ENCODE results near the gene SGK1. TPM values are rescaled to one million over a fixed set of nuclear protein-coding genes. Genes with fewer than 3 reads are reported as not detected.

Gene SGK1
- total and polyA plus RNA-seq, 4 donors = 68.9 to 299 (median 148) TPM

DNA sequence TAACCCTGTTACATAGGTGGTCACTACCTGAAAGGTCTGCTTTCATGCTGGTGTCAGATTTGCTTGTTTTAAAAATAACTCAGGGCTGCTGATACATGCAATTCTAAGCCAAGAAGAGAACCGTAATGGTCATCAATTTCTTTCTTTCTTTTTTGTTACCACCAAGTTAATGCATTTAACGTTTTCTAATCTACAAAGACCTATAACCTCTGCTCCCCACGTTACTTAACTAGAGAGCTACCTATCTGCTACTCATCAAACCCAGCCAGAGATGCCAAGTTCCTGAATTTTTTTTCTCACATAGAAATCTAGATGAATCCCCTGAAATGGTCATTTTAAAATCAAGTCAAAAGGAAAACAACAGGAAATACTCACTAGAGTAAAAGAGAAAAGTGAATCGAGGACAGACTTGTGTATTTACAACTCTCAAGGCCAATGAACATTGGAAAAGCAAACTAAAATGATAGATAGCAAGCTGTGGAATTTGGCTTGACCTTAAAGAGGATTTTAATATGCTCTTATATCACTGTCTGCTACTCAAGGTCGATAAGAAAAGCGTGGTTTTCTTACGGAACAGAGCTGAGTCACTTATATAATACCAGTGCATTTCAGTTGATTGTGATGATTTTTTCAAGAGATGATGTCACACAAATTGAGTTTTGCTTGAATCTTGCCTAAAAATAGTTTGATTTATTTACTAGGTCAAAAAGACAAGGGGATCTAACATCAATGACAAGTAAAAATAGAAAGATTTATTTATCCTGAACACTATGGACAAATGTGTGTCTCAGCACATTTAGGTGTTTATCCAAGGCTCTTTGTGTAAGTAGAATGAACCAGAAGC lies 67.9 kb downstream of the SGK1 start:
- no peak for TF ChIP-seq CTCF (IDR thresholded peaks at IDR 0.05; ENCODE audit: control extremely low read depth, extremely low read depth)
- no peaks in the 10 kb centered on the region for H3K36me3 ChIP-seq (ENCODE audit: control insufficient read depth in 4 of 4, insufficient read depth in 4 of 4, low read length in 4 of 4)
- ATAC-seq (ENCODE audit: insufficient read depth, low FRiP score) = no peak
- no peak overlapping the region for H3K4me3 ChIP-seq
- H3K27me3 ChIP-seq (ENCODE audit: control insufficient read depth in 3 of 3, insufficient read depth in 3 of 3, low read length in 2 of 3) = peaks cover 0 to 5% (median 0%) of the 10 kb centered on the region in 3 donors
- no peak for DNase-seq
- no peaks in the 10 kb centered on the region for H3K9me3 ChIP-seq (ENCODE audit: control insufficient read depth in 4 of 4, insufficient read depth in 3 of 4, low read length in 3 of 4)
- peak overlapping the region in 1 of 2 donors; percentile 2 for H3K9ac ChIP-seq (ENCODE audit: insufficient read depth in 1 of 2, low read length in 2 of 2)
- WGBS, 2 donors = 29 to 49% methylated on average over 7 of the region's 7 CpGs
- H3K27ac ChIP-seq (ENCODE audit: low read depth in 1 of 2, low read length in 1 of 2) = no peak overlapping the region
- H3K4me1 ChIP-seq (ENCODE audit: control insufficient read depth in 5 of 5, insufficient read depth in 5 of 5, low read length in 5 of 5) = peaks cover 0 to 2% (median 0%) of the 10 kb centered on the region in 5 donors

DNA sequence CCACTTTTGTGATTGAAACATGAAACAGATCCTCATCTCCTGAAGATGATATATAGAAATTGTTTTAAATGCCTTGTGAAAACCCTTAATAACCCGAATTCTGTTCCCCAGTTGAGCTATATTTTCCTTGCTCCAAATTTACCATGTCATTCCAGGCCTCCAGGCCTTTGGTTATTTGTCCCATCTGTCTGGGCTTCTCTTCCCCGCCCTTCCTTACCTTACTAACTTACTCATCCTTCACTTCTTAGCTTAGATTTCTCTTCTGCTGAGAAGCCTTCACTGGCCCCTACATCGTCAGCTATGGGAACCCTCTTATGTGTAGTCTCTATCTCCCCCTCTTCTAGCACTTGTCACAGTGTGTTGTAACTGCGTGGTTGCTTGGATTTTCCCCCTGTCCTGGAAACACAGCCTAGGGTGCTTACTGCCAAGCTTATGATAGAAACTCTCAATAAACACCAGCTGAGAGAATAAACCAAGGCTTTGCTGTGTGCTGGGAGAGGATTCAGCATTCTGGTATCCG lies 68.6 kb downstream of the SGK1 start:
- Histone ChIP-seq H3K9ac (ENCODE audit: insufficient read depth in 1 of 2, low read length in 2 of 2) (no peak overlapping the region), H3K27me3 (ENCODE audit: control insufficient read depth in 3 of 3, insufficient read depth in 3 of 3, low read length in 2 of 3) (peaks cover 0 to 5% (median 0%) of the 10 kb centered on the region in 3 donors), H3K27ac (ENCODE audit: low read depth in 1 of 2, low read length in 1 of 2) (no peak overlapping the region), H3K4me3 (no peak overlapping the region), H3K9me3 (ENCODE audit: control insufficient read depth in 4 of 4, insufficient read depth in 3 of 4, low read length in 3 of 4) (no peaks in the 10 kb centered on the region), H3K36me3 (ENCODE audit: control insufficient read depth in 4 of 4, insufficient read depth in 4 of 4, low read length in 4 of 4) (no peaks in the 10 kb centered on the region), H3K4me1 (ENCODE audit: control insufficient read depth in 5 of 5, insufficient read depth in 5 of 5, low read length in 5 of 5) (peaks cover 0 to 2% (median 0%) of the 10 kb centered on the region in 5 donors)
- WGBS, 2 donors = 83 to 88% methylated on average over 5 of the region's 5 CpGs
- ATAC-seq (ENCODE audit: insufficient read depth, low FRiP score) = no peak
- no peak for TF ChIP-seq CTCF (IDR thresholded peaks at IDR 0.05; ENCODE audit: control extremely low read depth, extremely low read depth)
- no peak for DNase-seq

DNA sequence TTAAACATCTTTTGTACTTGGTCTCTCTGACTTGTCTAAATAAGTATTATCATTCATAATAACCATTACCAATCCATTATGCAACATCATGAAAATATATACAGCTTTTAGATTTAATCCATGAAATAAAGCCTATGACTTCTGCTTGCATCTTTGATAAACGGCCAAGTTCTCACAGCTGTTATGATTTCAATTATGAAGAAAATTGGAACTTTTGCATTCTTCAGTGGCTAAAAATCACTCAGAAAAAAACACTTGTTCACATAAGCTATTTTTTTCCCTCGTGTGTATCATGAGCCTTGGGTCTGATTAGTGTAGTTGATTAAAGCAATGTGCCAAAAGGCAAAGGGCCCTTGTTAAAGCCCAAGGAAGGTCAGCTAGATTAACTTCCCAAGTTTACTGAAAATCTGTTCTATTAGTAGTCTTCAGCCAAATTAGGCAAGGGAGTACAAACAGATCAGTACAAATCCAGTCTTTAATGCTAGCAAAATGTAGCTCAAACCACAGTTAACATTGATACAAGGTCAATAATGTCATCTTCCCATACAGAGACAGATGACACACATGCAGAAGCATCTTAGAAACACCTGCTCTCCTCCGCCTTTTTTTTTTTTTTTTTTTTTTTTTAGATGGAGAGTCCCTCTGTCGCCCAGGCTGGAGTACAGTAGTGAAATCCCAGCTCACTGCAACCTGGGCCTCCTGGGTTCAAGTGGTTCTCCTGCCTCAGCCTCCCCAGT lies 69.9 kb downstream of the SGK1 start:
- 93 to 97% methylated on average over 4 of the region's 4 CpGs for WGBS, 2 donors
- no peak for ATAC-seq (ENCODE audit: insufficient read depth, low FRiP score)
- DNase-seq = no peak

More for the DNA sequence above, 69.9 kb downstream of the SGK1 start:
- Histone ChIP-seq H3K4me1 (ENCODE audit: control insufficient read depth in 5 of 5, insufficient read depth in 5 of 5, low read length in 5 of 5) (peaks cover 0 to 2% (median 0%) of the 10 kb centered on the region in 5 donors), H3K9ac (ENCODE audit: insufficient read depth in 1 of 2, low read length in 2 of 2) (no peak overlapping the region), H3K27ac (ENCODE audit: low read depth in 1 of 2, low read length in 1 of 2) (no peak overlapping the region), H3K9me3 (ENCODE audit: control insufficient read depth in 4 of 4, insufficient read depth in 3 of 4, low read length in 3 of 4) (no peaks in the 10 kb centered on the region), H3K36me3 (ENCODE audit: control insufficient read depth in 4 of 4, insufficient read depth in 4 of 4, low read length in 4 of 4) (no peaks in the 10 kb centered on the region), H3K4me3 (no peak overlapping the region), H3K27me3 (ENCODE audit: control insufficient read depth in 3 of 3, insufficient read depth in 3 of 3, low read length in 2 of 3) (peaks cover 0 to 5% (median 0%) of the 10 kb centered on the region in 3 donors)
- TF ChIP-seq CTCF (IDR thresholded peaks at IDR 0.05; ENCODE audit: control extremely low read depth, extremely low read depth) = no peak

Measured in lung (tissue), 12 donors.